RWPE1 (cell line): Measurements from ENCODE around the gene RHBDL1.
A peak's percentile ranks its signal among the peaks of the same experiment; 100 is the strongest.

Experiments used
- CTCF ChIA-PET: fragments of 350-600 bp; sonication (Branson Sonifier 250); formaldehyde crosslinking; extraction: SDS; loops from one replicate; lab custom pipeline; 2021; lab: Yijun Ruan, JAX
- POLR2A ChIA-PET: fragments of 400-600 bp; formaldehyde crosslinking; extraction: SDS; loops from one replicate; lab custom pipeline; 2020; ENCODE audit warnings: antibody characterized with exemption; ENCODE audit not compliant: low non-redundant PET; lab: Yijun Ruan, JAX
- DNase-seq: peaks from one replicate; pipeline ENCODE4 v3.0.0; 2012; ENCODE audit warnings: low spot score
- H3K27ac ChIP-seq: fragments of 450-650 bp; 2 replicates; pipeline ENCODE4 v1.5.1; 2017
- CTCF ChIP-seq: fragments of 450-650 bp; conservative IDR thresholded peaks from 2 replicates; pipeline ENCODE4 v1.5.1; 2017; ENCODE audit warnings: low read depth, mild to moderate bottlenecking

Gene RHBDL1

GRCh38 chr16:646679-647172, 28.7 kb upstream of the RHBDL1 start:
- ChIA-PET CTCF (interaction anchor here (1.8 kb wide), 1 partner anchor 10 kb away, joined by 10 read pairs; no protein-coding TSS in a partner anchor), POLR2A (no interaction called here)
- no peak for DNase-seq
- no peak for TF ChIP-seq CTCF
- H3K27ac ChIP-seq = peak overlapping the region; percentile 89

GRCh38 chr16:647173-647902, 28.1 kb upstream of the RHBDL1 start:
- DNase-seq = no peak
- CTCF ChIA-PET = interaction anchor here (0.6 to 1.8 kb wide), 10 partner anchors 10 to 148 kb away, joined by 3 to 10 read pairs (median 4); partner anchors contain the start of gene WDR24
- peak overlapping the region; percentile 89 for H3K27ac ChIP-seq
- no peak for TF ChIP-seq CTCF
- POLR2A ChIA-PET = no interaction called here

GRCh38 chr16:648071-648780, 27.2 kb upstream of the RHBDL1 start:
- CTCF ChIA-PET = interaction anchor here (0.6 to 1.8 kb wide), 15 partner anchors 9 to 148 kb away, joined by 3 to 10 read pairs (median 4); partner anchors contain the start of gene WDR24
- DNase-seq = peak; percentile 41
- TF ChIP-seq CTCF = peak; percentile 79
- peak overlapping the region; percentile 89 for H3K27ac ChIP-seq
- POLR2A ChIA-PET = no interaction called here

- TF ChIP-seq CTCF = no peak
- CTCF ChIA-PET = interaction anchor here (0.5 to 1.8 kb wide), 13 partner anchors 8 to 125 kb away, joined by 3 to 10 read pairs (median 5); no protein-coding TSS in a partner anchor
- H3K27ac ChIP-seq = peak within 1 kb of the TSS; percentile 89
- POLR2A ChIA-PET = interaction anchor here (0.8 to 1.2 kb wide), 2 partner anchors 13 to 122 kb away, joined by 3 to 4 read pairs; partner anchors contain the start of gene METTL26
- DNase-seq = peak; percentile 91
Observed at GRCh38 chr16:648781-649589, 26.5 kb upstream of the RHBDL1 start, which contains the start of gene WDR90. Gene WDR90 (plus strand): TSS chr16:649365. CDS start chr16:649417, 52 bp downstream.

- H3K27ac ChIP-seq = peak overlapping the region; percentile 89
- CTCF ChIA-PET = interaction anchor here (0.5 to 0.9 kb wide), 5 partner anchors 9 to 118 kb away, joined by 3 to 5 read pairs (median 3); no protein-coding TSS in a partner anchor
- POLR2A ChIA-PET = interaction anchor here (0.8 to 1.2 kb wide), 2 partner anchors 14 to 122 kb away, joined by 3 to 4 read pairs; partner anchors contain the start of gene METTL26
- no peak for TF ChIP-seq CTCF
- DNase-seq = no peak
Observed at GRCh38 chr16:649631-650030, 25.8 kb upstream of the RHBDL1 start.
